ENCODE measurements around the gene UBTD2.
"Not testable (repeated sequence)": the region's sequence is repeated elsewhere in the genome, so short reads cannot be mapped to it uniquely, and the experiment has no call there.

Gene UBTD2

DNA sequence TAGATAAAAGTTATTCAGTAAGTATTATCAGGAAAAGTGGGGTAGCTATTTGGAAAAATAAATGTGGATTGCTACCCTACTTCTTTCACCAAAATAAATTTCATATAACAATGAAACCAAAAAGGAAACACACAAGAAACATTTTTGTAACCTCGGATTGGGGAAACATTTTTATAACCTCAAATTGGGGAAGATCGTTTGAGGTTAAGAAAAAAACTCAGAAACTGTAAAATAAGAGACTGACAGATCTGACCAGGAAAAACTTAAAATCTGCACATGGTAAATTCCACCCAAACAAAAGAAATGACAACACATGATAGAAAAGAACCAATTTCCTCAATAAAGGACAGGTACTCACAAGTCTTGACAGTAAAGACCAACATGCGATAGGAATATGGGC lies 76.1 kb downstream of the UBTD2 start:
- no peaks in the 10 kb centered on the region for H3K9me3 ChIP-seq (ENCODE audit: control insufficient read depth, insufficient read depth, low read length)
- peaks cover 6% of the 10 kb centered on the region for H3K36me3 ChIP-seq (ENCODE audit: control insufficient read depth, insufficient read depth, low read length)
- H3K9ac ChIP-seq (ENCODE audit: low read depth, low read length): no peak overlapping the region
- H3K27me3 ChIP-seq (ENCODE audit: control insufficient read depth, insufficient read depth, low read length): no peaks in the 10 kb centered on the region
- H3K4me1 ChIP-seq (ENCODE audit: control insufficient read depth, insufficient read depth, low read length): no peaks in the 10 kb centered on the region
- H3K4me3 ChIP-seq (ENCODE audit: low read depth, low read length): no peak overlapping the region

DNA sequence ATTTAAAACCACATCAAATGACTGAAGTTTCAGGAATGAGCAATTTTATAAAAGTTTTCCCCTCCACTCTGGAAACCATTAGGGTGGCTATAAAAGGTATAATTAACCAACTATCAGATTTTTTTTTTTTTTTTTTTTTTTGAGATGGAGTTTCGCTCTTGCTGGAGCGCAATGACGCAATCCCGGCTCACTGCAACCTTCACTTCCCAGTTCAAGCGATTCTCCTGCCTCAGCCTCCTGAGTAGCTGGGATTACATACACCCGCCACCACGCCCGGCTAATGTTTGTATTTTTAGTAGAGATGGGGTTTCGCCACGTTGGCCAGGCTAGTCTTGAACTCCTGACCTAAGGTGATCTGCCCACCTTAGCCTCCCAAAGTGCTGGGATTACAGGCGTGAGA lies 77.6 kb downstream of the UBTD2 start:
- not testable (repeated sequence) for H3K4me3 ChIP-seq (ENCODE audit: low read depth, low read length); H3K9me3 ChIP-seq (ENCODE audit: control insufficient read depth, insufficient read depth, low read length); H3K27me3 ChIP-seq (ENCODE audit: control insufficient read depth, insufficient read depth, low read length); H3K4me1 ChIP-seq (ENCODE audit: control insufficient read depth, insufficient read depth, low read length); H3K36me3 ChIP-seq (ENCODE audit: control insufficient read depth, insufficient read depth, low read length); H3K9ac ChIP-seq (ENCODE audit: low read depth, low read length)

DNA sequence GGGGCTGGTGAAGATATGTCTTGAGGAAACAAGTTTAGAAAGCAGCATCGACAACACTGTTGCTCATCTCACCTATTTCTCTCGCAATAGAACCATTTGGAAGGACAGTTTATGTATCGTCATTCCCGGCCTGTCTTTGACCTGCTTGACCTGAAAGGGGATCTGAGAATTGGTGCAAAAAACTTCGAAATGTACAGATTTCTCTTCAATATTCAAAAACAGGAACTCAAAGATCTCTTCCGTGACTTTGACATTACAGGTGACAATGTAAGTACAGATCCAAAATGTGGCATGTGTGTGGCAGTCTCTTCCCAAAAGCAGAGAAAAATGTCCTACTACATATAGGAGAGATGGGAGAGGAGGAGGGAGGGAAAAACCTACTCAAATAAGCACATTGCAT lies 83.1 kb downstream of the UBTD2 start:
- no peaks in the 10 kb centered on the region for H3K9me3 ChIP-seq (ENCODE audit: control insufficient read depth, insufficient read depth, low read length)
- no peaks in the 10 kb centered on the region for H3K4me1 ChIP-seq (ENCODE audit: control insufficient read depth, insufficient read depth, low read length)
- no peaks in the 10 kb centered on the region for H3K36me3 ChIP-seq (ENCODE audit: control insufficient read depth, insufficient read depth, low read length)
- no peak overlapping the region for H3K4me3 ChIP-seq (ENCODE audit: low read depth, low read length)
- no peak overlapping the region for H3K9ac ChIP-seq (ENCODE audit: low read depth, low read length)
- no peaks in the 10 kb centered on the region for H3K27me3 ChIP-seq (ENCODE audit: control insufficient read depth, insufficient read depth, low read length)

DNA sequence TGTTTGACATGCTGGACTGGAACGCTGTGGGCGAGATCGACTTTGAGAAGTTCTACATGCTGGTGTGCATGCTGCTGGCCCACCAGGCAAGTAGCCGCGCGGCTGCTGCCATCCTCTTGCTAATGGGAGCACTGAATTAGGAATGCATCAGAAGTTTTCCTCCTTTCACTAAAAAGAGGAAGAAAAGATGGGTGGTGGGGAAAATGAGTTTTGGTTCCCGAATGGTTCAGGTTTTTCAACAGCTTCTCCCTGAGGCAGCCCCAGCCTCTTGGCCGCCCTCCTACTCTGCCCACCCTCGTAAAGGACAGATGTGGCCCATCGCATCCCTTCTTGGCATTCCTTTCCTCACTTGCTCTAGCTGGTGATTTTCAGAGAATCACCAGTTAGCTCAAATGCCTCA lies 84.1 kb downstream of the UBTD2 start:
- Histone ChIP-seq H3K4me1 (ENCODE audit: control insufficient read depth, insufficient read depth, low read length) (no peaks in the 10 kb centered on the region), H3K27me3 (ENCODE audit: control insufficient read depth, insufficient read depth, low read length) (no peaks in the 10 kb centered on the region), H3K36me3 (ENCODE audit: control insufficient read depth, insufficient read depth, low read length) (no peaks in the 10 kb centered on the region), H3K9ac (ENCODE audit: low read depth, low read length) (no peak overlapping the region), H3K4me3 (ENCODE audit: low read depth, low read length) (no peak overlapping the region), H3K9me3 (ENCODE audit: control insufficient read depth, insufficient read depth, low read length) (no peaks in the 10 kb centered on the region)

DNA sequence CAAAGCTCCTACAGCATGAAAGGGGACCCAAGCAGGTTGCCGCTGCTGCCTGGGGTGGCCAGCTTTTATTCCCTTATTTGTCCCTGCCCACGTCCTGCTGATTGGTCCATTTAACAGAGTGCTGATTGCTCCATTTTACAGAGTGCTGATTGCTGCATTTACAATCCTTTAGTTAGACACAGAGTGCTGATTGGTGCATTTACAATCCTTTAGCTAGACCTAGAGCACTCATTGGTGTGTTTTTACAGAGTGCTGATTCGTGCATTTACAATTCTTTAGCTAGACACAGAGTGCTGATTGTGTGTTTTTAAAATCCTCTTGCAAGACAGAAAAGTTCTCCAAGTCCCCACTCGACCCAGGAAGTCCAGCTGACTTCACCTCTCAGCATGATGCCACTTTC lies 85.8 kb downstream of the UBTD2 start:
- not testable (repeated sequence) for H3K36me3 ChIP-seq (ENCODE audit: control insufficient read depth, insufficient read depth, low read length); H3K27me3 ChIP-seq (ENCODE audit: control insufficient read depth, insufficient read depth, low read length)

DNA sequence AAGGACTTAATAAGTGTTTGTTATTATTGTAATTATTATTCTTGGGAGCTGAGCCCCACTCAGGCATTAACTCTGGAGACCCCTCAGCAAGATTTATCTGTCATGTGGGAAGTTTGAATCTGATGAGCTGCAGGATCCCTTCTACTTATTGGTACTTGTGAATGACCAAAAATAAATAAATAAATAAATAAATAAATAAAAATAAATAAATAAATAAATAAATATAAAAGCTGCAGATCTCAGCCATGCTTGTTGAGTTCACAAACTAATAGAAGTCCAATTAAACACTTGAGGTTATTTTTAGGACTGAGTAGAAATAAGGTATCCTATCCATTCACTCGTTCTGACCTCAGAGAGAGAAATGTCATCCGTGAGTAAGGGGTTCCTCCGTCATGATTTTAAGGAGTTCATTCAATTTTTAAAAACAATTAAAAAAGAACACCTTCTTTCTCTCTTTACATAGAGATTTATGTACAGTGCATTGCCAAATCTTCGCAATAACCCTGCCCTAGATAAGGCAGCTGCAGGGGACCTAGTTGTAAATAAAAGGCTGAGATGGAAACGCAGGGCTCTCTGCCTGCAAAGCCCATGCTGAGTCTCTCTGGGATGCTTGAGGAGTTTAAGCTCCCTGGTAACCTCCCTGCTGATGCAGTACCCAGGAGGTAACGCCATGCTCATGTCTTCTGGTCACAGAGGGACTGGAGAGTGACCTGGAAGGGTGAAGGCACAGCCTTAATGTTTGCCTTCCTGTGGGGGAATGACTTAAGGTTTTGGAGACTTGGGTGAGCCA lies 88.4 kb downstream of the UBTD2 start:
- Histone ChIP-seq H3K9me3 (ENCODE audit: control insufficient read depth, insufficient read depth, low read length) (no peaks in the 10 kb centered on the region), H3K4me3 (ENCODE audit: low read depth, low read length) (no peak overlapping the region), H3K36me3 (ENCODE audit: control insufficient read depth, insufficient read depth, low read length) (no peaks in the 10 kb centered on the region), H3K27me3 (ENCODE audit: control insufficient read depth, insufficient read depth, low read length) (no peaks in the 10 kb centered on the region), H3K4me1 (ENCODE audit: control insufficient read depth, insufficient read depth, low read length) (no peaks in the 10 kb centered on the region), H3K9ac (ENCODE audit: low read depth, low read length) (no peak overlapping the region)

More for the DNA sequence above, 85.8 kb downstream of the UBTD2 start:
- not testable (repeated sequence) for H3K9ac ChIP-seq (ENCODE audit: low read depth, low read length); H3K4me1 ChIP-seq (ENCODE audit: control insufficient read depth, insufficient read depth, low read length); H3K4me3 ChIP-seq (ENCODE audit: low read depth, low read length); H3K9me3 ChIP-seq (ENCODE audit: control insufficient read depth, insufficient read depth, low read length)

DNA sequence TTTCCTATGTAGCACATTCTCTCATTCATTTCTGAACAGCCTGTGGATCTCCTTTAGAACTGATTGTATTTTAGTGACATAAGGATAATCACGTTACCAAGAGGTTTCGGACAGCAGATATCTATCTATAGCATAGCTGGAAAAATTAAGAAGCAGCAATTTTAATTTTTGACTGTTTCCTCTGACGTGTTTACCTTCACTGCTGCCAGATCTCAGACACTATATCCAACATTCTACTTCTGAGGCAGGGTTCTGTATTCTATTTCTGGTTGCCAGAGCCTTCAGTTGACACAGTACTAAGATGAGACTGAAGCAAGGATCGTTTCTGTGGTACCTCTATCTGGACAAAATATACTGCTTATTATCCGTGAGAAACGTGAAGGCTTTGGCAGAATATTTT lies 89.7 kb downstream of the UBTD2 start, which contains the start of gene EFCAB9:
Gene EFCAB9 (plus strand): TSS at position 301 of the 400 bp plus-strand sequence. CDS start 1 bp downstream, at position 302.
- Histone ChIP-seq H3K9ac (ENCODE audit: low read depth, low read length) (no peak within 1 kb of the TSS), H3K27me3 (ENCODE audit: control insufficient read depth, insufficient read depth, low read length) (peaks cover 2% of the 10 kb centered on the region), H3K9me3 (ENCODE audit: control insufficient read depth, insufficient read depth, low read length) (no peaks in the 10 kb centered on the region), H3K4me1 (ENCODE audit: control insufficient read depth, insufficient read depth, low read length) (no peaks in the 10 kb centered on the region), H3K4me3 (ENCODE audit: low read depth, low read length) (no peak within 1 kb of the TSS), H3K36me3 (ENCODE audit: control insufficient read depth, insufficient read depth, low read length) (no peaks in the 10 kb centered on the region)

DNA sequence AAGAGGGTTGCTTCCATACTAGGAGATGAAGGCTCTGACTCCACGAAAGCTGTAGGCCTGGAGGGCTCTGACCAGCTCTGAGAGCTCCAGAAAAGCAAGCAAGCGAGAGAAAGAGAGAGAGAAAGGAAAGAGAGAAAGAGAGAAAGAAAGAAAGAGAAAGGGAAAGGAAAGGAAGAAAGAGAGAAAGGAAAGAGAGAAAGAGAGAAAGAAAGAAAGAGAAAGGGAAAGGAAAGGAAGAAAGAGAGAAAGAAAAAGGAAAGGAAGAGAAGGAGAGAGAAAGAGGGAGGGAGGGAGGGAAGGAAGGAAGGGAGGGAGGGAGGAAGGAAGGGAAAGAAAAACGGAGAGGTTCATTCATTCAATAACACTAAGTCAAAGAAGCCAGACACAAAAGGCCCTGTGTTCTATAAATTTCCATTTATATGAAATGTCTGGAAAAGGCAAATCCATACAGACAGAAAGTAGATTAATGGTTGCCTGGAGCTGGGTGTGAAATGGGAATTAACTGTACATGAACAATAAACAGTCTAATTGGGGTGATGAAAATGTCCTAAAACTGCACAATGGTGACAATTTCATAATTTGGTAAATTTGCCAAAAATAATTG lies 93.8 kb downstream of the UBTD2 start:
- peak overlapping the region; percentile 91 for H3K4me3 ChIP-seq (ENCODE audit: low read depth, low read length)
- H3K27me3 ChIP-seq (ENCODE audit: control insufficient read depth, insufficient read depth, low read length): peaks cover 2% of the 10 kb centered on the region
- peaks cover 4% of the 10 kb centered on the region for H3K4me1 ChIP-seq (ENCODE audit: control insufficient read depth, insufficient read depth, low read length)
- H3K9me3 ChIP-seq (ENCODE audit: control insufficient read depth, insufficient read depth, low read length): no peaks in the 10 kb centered on the region
- H3K36me3 ChIP-seq (ENCODE audit: control insufficient read depth, insufficient read depth, low read length): no peaks in the 10 kb centered on the region
- no peak overlapping the region for H3K9ac ChIP-seq (ENCODE audit: low read depth, low read length)

DNA sequence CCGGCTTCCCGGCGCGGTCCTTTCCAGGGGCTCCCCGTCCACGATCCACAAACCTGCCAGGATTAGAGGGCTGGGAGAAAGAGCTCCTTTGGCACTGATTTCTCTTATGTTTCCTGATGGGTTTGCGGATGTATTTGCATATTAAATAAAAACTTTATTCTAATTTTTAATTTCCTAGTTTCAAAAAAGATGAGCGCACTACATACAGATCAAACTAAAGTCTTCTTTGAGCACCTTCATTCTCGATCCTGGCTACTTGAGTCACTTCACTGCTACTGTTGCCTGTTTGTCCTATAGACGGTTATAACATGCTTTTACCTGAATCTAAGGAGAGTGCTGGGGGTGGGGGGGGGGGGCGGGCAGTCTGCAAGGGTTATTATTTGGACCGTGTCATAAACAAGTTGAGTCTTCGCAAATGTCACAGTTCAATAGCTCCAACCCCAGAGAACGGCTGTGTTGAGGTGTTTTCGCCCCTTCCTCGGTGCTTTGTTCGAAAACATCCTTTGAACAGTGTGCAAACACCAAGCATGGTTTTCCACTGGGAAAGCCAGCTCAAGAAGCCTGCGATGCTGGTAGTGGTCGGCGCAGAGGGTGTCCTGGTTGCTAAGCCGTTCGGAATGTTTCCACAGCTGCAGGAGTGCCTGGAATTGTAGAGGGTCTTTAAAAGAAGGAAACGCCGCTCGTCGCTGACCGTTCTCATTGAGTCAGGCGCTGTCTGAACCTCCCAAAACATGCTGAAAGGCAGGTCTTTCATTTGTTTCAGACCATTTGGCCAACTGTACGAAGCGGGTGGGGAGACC lies 94.5 kb downstream of the UBTD2 start:
- no peak overlapping the region for H3K9ac ChIP-seq (ENCODE audit: low read depth, low read length)
- H3K27me3 ChIP-seq (ENCODE audit: control insufficient read depth, insufficient read depth, low read length): peaks cover 2% of the 10 kb centered on the region
- H3K4me3 ChIP-seq (ENCODE audit: low read depth, low read length): peak overlapping the region; percentile 91
- H3K36me3 ChIP-seq (ENCODE audit: control insufficient read depth, insufficient read depth, low read length): peaks cover 3% of the 10 kb centered on the region
- H3K9me3 ChIP-seq (ENCODE audit: control insufficient read depth, insufficient read depth, low read length): no peaks in the 10 kb centered on the region
- H3K4me1 ChIP-seq (ENCODE audit: control insufficient read depth, insufficient read depth, low read length): peaks cover 4% of the 10 kb centered on the region

DNA sequence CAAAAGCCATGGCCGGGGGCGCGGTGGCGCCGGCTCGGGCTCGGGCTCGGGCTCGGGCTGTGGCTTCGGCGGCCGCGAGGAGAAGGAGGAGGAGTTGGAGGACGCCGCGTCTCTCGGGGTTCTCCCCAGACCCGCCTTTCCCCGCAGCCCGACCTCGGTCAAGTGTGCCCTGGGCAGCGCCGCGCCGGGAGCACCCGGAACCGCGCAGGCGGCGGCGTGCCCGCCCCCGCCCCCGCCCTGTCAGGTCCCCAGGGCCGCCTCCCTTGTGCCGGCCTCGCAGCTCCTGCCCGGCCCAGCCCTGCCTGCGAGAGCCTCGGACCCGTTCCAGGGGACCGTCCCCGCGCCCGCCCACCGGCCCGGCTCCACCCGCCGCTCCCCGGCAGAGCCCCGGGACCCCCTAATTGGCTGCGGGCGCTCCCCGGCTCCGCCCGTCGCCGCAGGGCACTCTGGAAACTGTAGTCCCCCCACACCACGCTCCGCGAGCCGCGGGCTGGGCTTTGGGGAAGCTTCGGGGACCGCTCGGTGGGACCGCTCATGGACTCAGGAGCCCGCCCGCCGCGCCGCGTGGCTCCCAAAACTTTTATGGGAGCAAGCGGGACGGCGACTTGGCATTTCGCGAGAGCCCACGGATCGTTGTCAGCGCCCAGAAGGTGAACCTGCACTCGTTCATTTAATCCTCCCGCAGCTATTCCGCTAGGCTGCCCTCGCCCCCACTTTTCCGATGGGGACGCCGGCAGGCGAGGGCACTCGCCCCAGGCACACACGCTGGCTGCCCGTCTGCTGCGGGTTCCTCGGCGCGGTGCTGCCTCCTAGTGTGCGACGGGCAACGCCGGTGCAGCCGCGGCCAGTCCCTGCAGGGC lies 95.3 kb downstream of the UBTD2 start, which contains the start of gene STK10:
Gene STK10 (minus strand): TSS at position 192 of the 860 bp plus-strand sequence. CDS start 182 bp downstream, at position 10.
- H3K27me3 ChIP-seq (ENCODE audit: control insufficient read depth, insufficient read depth, low read length): peaks cover 2% of the 10 kb centered on the region

More for the DNA sequence above, 95.3 kb downstream of the UBTD2 start, which contains the start of gene STK10:
- peaks cover 4% of the 10 kb centered on the region for H3K4me1 ChIP-seq (ENCODE audit: control insufficient read depth, insufficient read depth, low read length)
- peak within 1 kb of the TSS; percentile 60 for H3K9ac ChIP-seq (ENCODE audit: low read depth, low read length)
- no peaks in the 10 kb centered on the region for H3K9me3 ChIP-seq (ENCODE audit: control insufficient read depth, insufficient read depth, low read length)
- peaks cover 3% of the 10 kb centered on the region for H3K36me3 ChIP-seq (ENCODE audit: control insufficient read depth, insufficient read depth, low read length)
- peak within 1 kb of the TSS; percentile 91 for H3K4me3 ChIP-seq (ENCODE audit: low read depth, low read length)

Data from iPS-15b (cell line).